ENCODE data around the gene ARL5B.

DNA sequence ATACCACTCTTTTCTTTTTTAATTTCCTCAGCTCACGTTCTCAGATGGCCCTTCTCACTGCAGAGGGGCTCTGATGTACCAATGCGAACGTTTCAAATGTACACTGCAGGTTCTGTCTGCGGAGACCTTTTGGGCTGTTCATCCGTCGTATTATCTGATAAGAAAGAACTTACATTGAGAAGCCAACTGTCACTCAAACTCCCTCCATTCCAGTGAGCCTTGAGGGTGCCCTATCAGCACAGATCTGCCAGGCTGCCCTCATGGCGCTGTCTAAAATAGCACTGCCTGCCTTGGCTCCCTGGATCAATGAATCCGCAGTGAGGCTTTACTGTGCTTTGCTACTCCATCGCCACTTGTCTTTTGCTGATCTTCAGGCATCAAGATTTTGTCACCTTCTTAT, 61.8 kb downstream of the ARL5B start:
- TF ChIP-seq CTCF (IDR thresholded peaks at IDR 0.05; ENCODE audit: insufficient read depth, low read depth, low read length) (no peak), EZH2 (IDR thresholded peaks at IDR 0.05; ENCODE audit: insufficient read depth, low read length) (no peak)
